ENCODE data around the gene PIP5K1C.

DNA sequence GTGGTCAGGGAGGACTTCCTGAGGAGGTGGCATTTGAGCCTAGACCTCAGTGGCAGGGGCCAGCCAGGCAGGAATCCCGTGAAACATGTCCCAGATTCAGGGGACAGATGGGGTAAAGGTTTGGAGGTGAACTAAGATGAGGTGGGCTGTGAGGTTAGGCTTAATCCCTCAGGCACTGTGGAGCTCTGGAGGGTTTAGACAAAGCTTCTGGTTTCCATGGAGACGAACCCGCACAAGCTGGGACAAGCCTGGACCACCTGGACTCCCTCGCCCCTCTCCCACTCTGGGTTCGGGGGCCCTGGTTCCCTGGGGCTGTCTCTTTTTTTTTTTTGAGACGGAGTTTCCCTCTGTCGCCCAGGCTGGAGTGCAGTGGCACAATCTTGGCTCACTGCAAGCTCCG, 23.6 kb upstream of the PIP5K1C start:
- no peak for TF ChIP-seq POLR2AphosphoS5 (IDR thresholded peaks at IDR 0.05; ENCODE audit: borderline replicate concordance, low read depth, low read length)
- no peak for TF ChIP-seq EZH2 (IDR thresholded peaks at IDR 0.05)
- TF ChIP-seq FOXP2 (optimal IDR thresholded peaks at IDR 0.05; ENCODE audit: control extremely low read depth, extremely low read length, insufficient read depth), result no peak
